ENCODE data around the gene PARP3. TPM values are rescaled to one million over a fixed set of nuclear protein-coding genes. Genes with fewer than 3 reads are reported as not detected.

The PARP3 gene
- total and polyA plus RNA-seq, 9 of the 15 experiments (the other 6 are each of a cell fraction or from before 2014, with no cell fraction given): 0.46 to 6.6 (median 4.5) TPM

- no peak for DNase-seq (ENCODE audit: extremely low read depth in 1 of 4, low spot score in 3 of 4)
- ATAC-seq: no peak
- H3K9me3 ChIP-seq (replicated peaks; ENCODE audit: control insufficient read depth, insufficient read depth, low read depth, low read length): no peaks in the 10 kb centered on the region
- in situ Hi-C loops (cut with MboI) (no loop called here), intact Hi-C loops (cut with micrococcal nuclease) (no loop called here)
- POLR2A ChIA-PET: no interaction called here
- FAIRE-seq: no peak
- peaks cover 5% of the 10 kb centered on the region; the same call in 1 of the 3 replicates for H3K36me3 ChIP-seq (ENCODE audit: control insufficient read depth, insufficient read depth, low read length)
- CTCF ChIA-PET (ENCODE audit: low intra/inter-chr PET ratio): no interaction called here
- BruUV-seq (replicated peaks): no TSS peak
- H3K9ac ChIP-seq (ENCODE audit: insufficient read depth in 1 of 2, low read depth in 2 of 2, low read length in 2 of 2): no peak overlapping the region
- H4K20me1 ChIP-seq (replicated peaks; ENCODE audit: control insufficient read depth, insufficient read depth, low read length): no peaks in the 10 kb centered on the region
- no peak overlapping the region for H3K27ac ChIP-seq (ENCODE audit: extremely low read depth, low read depth, low read length)
- H3K4me2 ChIP-seq (ENCODE audit: insufficient read depth, low read length): no peak overlapping the region
- H3K79me2 ChIP-seq (ENCODE audit: control insufficient read depth, insufficient read depth, low read length): no peaks in the 10 kb centered on the region
- H3K4me1 ChIP-seq (replicated peaks in 1 of 2; ENCODE audit: control insufficient read depth in 2 of 2, insufficient read depth in 2 of 2, low read length in 2 of 2): no peaks in the 10 kb centered on the region
- no peak overlapping the region for H3K4me3 ChIP-seq
- no peaks in the 10 kb centered on the region for H3K27me3 ChIP-seq (ENCODE audit: control insufficient read depth in 2 of 2, insufficient read depth in 2 of 2, low read length in 2 of 2)
- no peaks in the 10 kb centered on the region for H3K9me1 ChIP-seq (ENCODE audit: control insufficient read depth, insufficient read depth, low read length)
- WGBS (ENCODE audit: insufficient coverage, low coverage, missing lambda C conversion rate): 4% methylated on average over 6 of the region's 7 CpGs
- no peak overlapping the region for H2AFZ ChIP-seq (ENCODE audit: low read depth, low read length)
- TF ChIP-seq RBBP5 (IDR thresholded peaks at IDR 0.05; ENCODE audit: borderline replicate concordance, insufficient read depth, low read length, poor library complexity, severe bottlenecking): no peak
- TF ChIP-seq ETS1 (conservative IDR thresholded peaks at IDR 0.05; ENCODE audit: control insufficient read depth, low read depth, low read length): no peak
- TF ChIP-seq HBP1 (CRISPR knock-in tag; IDR thresholded peaks at IDR 0.05): no peak
- TF ChIP-seq ZNF239 (CRISPR knock-in tag; IDR thresholded peaks at IDR 0.05): no peak
- TF ChIP-seq STAT6 (CRISPR knock-in tag; IDR thresholded peaks at IDR 0.05): no peak
- no peak for TF ChIP-seq AFF1 (IDR thresholded peaks at IDR 0.05; ENCODE audit: low read depth in 1 of 2, partially characterized antibody in 2 of 2)
- no peak for TF ChIP-seq PPARD (CRISPR knock-in tag; IDR thresholded peaks at IDR 0.05)
- no peak for TF ChIP-seq JUN (IDR thresholded peaks at IDR 0.05; ENCODE audit: borderline replicate concordance, low read depth, low read length)
- TF ChIP-seq JUN (CRISPR knock-in tag; IDR thresholded peaks at IDR 0.05; ENCODE audit: borderline replicate concordance): no peak
- TF ChIP-seq USF1 (CRISPR knock-in tag; IDR thresholded peaks at IDR 0.05): no peak
- TF ChIP-seq CHD1 (IDR thresholded peaks at IDR 0.05; ENCODE audit: low read length): no peak
Observed at GRCh38 chr3:51928438-51928837, 13.7 kb upstream of the PARP3 start.
